Keratinocyte (primary cell): ENCODE data around the gene FARSB. TPM values are rescaled to one million over a fixed set of nuclear protein-coding genes. Genes with fewer than 3 reads are reported as not detected.

Source experiments
- DNase-seq: peaks from one replicate; pipeline ENCODE4 v3.0.0-alpha.2; 2011; ENCODE audit warnings: low read depth, missing footprints, low spot score
- FAIRE-seq: peaks from 2 replicates; lab custom pipeline; 2011; peaks lifted over from hg19 to GRCh38; lab: Jason Lieb, UNC
- H2AFZ ChIP-seq: 2 replicates; pipeline ENCODE4 v1.6.0; 2012; ENCODE audit warnings: low read length, control low read depth, inconsistent platforms; ENCODE audit not compliant: control insufficient read depth
- H3K27ac ChIP-seq: 2 replicates; pipeline ENCODE4 v1.5.1; 2011; ENCODE audit warnings: low read length; ENCODE audit not compliant: control insufficient read depth, insufficient read depth
- H3K27me3 ChIP-seq: 3 replicates; pipeline ENCODE4 v1.6.0; 2011; ENCODE audit warnings: low read length; ENCODE audit not compliant: control insufficient read depth, insufficient read depth; ENCODE audit errors: extremely low read depth
- H3K36me3 ChIP-seq, 2 experiments: 2 replicates in 1 of 2; 3 replicates in 1 of 2; pipeline ENCODE4 v1.5.1; 2011; ENCODE audit warnings: low read length in 2 of 2, mild to moderate bottlenecking in 1 of 2; ENCODE audit not compliant: control insufficient read depth in 2 of 2, insufficient read depth in 2 of 2; ENCODE audit errors: extremely low read depth in 1 of 2
- H3K4me1 ChIP-seq: 3 replicates; pipeline ENCODE4 v1.5.1; 2011; ENCODE audit warnings: low read length; ENCODE audit not compliant: control insufficient read depth, insufficient read depth; ENCODE audit errors: extremely low read depth
- H3K4me2 ChIP-seq: 3 replicates; pipeline ENCODE4 v1.6.0; 2011; ENCODE audit warnings: low read depth, low read length; ENCODE audit not compliant: control insufficient read depth, insufficient read depth; ENCODE audit errors: extremely low read depth
- H3K4me3 ChIP-seq, 3 experiments: fragments of 200-600 bp in 1 of 3; sonication (generic) in 1 of 3; 2 replicates in 2 of 3; 3 replicates in 1 of 3; pipeline ENCODE4 v1.5.1; 2011 to 2016; ENCODE audit warnings: low read length in 3 of 3, mild to moderate bottlenecking in 3 of 3, control low read depth in 2 of 3, inconsistent platforms in 1 of 3, low read depth in 1 of 3, mixed read lengths in 1 of 3, mixed run types in 1 of 3, moderate library complexity in 1 of 3; ENCODE audit not compliant: control insufficient read depth in 2 of 3, insufficient read depth in 2 of 3; ENCODE audit errors: extremely low read depth in 1 of 3
- H3K79me2 ChIP-seq: 2 replicates; pipeline ENCODE4 v1.6.0; 2012; ENCODE audit warnings: low read length; ENCODE audit not compliant: control insufficient read depth, insufficient read depth
- H3K9ac ChIP-seq: 3 replicates; pipeline ENCODE4 v1.6.0; 2011; ENCODE audit warnings: low read length; ENCODE audit not compliant: control insufficient read depth, insufficient read depth; ENCODE audit errors: extremely low read depth
- H3K9me1 ChIP-seq: 3 replicates; pipeline ENCODE4 v1.6.0; 2011; ENCODE audit warnings: low read length; ENCODE audit not compliant: control insufficient read depth, insufficient read depth; ENCODE audit errors: extremely low read depth
- H3K9me3 ChIP-seq: 2 replicates; pipeline ENCODE4 v1.5.1; 2012; ENCODE audit warnings: low read depth, low read length; ENCODE audit not compliant: control insufficient read depth
- H4K20me1 ChIP-seq: 3 replicates; pipeline ENCODE4 v1.6.0; 2011; ENCODE audit warnings: low read length; ENCODE audit not compliant: control insufficient read depth, insufficient read depth; ENCODE audit errors: extremely low read depth
- EZH2 ChIP-seq: IDR thresholded peaks from one replicate; pipeline ENCODE4 v1.6.1; 2012; ENCODE audit warnings: inconsistent platforms, mild to moderate bottlenecking, low read length, moderate library complexity
- dilution Hi-C: fragments of 300-500 bp; cut with MboI; formaldehyde crosslinking; loops from one replicate; pipeline ENCODE4 v1.7.0; 2020; ENCODE audit warnings: low sequenced_read_pairs; ENCODE audit not compliant: extremely low pct_ligation_motif_present
- polyA plus RNA-seq, 5 experiments: library from polyadenylated mRNA; depleted of rRNA in 3 of 5; stranded (reverse) in 3 of 5; stranded (forward) in 1 of 5; unstranded in 1 of 5; fragments of >200 nt; gene quantifications; 1 replicate in 1 of 5; 2 replicates in 3 of 5; 3 replicates in 1 of 5; pipeline versions ENCODE4 v1.2.1 to v1.2.3, GENCODE V29; 2011 to 2012; ENCODE audit warnings: missing spikeins in 2 of 5, low read depth in 1 of 5, low replicate concordance in 1 of 5
- TF ChIP-seq, protein P1 (sequence below), 3 experiments: IDR thresholded peaks in 1 of 3; conservative IDR thresholded peaks in 1 of 3; optimal IDR thresholded peaks in 1 of 3; 2 replicates in 2 of 3; 3 replicates in 1 of 3; pipeline versions ENCODE3 to v1.5.1; 2011; ENCODE audit warnings: low read length in 3 of 3, mild to moderate bottlenecking in 3 of 3, moderate library complexity in 2 of 3, control low read depth in 1 of 3, inconsistent platforms in 1 of 3; ENCODE audit not compliant: insufficient read depth in 2 of 3; ENCODE audit errors: extremely low read depth in 1 of 3

The FARSB gene
- polyA plus RNA-seq, 1 donor (not counting 4 experiments of a cell fraction or from before 2014, with no cell fraction given), result 68.8 TPM

DNA sequence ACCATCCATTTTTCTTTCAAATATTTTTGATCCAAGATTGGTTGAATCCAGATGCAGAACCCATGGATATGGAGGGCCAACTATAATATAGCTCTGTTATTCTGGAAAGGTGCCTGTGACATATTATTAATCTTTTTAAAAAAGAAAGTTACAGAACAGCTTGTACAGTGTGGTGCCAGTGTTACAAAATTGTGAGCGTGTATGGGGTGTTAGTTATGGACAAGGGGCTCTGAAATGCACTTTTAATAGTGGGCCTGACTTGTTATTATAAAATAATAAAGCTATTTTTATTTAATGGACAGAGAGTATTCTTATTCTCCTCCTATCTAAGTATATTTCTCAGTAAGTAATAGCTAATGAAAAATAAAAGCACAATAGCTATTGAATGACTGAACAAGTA lies 111.2 kb downstream of the FARSB start:
- Histone ChIP-seq H3K27me3 (no peaks in the 10 kb centered on the region), H3K4me2 (no peak overlapping the region), H3K27ac (no peak overlapping the region), H3K9me1 (no peaks in the 10 kb centered on the region), H3K9me3 (no peaks in the 10 kb centered on the region), H3K36me3 (no peaks in the 10 kb centered on the region), H3K9ac (no peak overlapping the region), H3K4me1 (no peaks in the 10 kb centered on the region), H3K4me3 (no peak overlapping the region), H3K79me2 (no peaks in the 10 kb centered on the region), H4K20me1 (no peaks in the 10 kb centered on the region), H2AFZ (no peak overlapping the region)
- DNase-seq (no peak), FAIRE-seq (no peak)
- no peak for TF ChIP-seq EZH2
- TF ChIP-seq, protein P1, sequence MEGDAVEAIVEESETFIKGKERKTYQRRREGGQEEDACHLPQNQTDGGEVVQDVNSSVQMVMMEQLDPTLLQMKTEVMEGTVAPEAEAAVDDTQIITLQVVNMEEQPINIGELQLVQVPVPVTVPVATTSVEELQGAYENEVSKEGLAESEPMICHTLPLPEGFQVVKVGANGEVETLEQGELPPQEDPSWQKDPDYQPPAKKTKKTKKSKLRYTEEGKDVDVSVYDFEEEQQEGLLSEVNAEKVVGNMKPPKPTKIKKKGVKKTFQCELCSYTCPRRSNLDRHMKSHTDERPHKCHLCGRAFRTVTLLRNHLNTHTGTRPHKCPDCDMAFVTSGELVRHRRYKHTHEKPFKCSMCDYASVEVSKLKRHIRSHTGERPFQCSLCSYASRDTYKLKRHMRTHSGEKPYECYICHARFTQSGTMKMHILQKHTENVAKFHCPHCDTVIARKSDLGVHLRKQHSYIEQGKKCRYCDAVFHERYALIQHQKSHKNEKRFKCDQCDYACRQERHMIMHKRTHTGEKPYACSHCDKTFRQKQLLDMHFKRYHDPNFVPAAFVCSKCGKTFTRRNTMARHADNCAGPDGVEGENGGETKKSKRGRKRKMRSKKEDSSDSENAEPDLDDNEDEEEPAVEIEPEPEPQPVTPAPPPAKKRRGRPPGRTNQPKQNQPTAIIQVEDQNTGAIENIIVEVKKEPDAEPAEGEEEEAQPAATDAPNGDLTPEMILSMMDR (optimal IDR thresholded peaks at IDR 0.05 in 1 of 3, IDR thresholded peaks at IDR 0.05 in 1 of 3, conservative IDR thresholded peaks at IDR 0.05 in 1 of 3; ENCODE audit: extremely low read depth in 1 of 3, insufficient read depth in 2 of 3, low read length in 3 of 3), result no peak
- dilution Hi-C loops, result no loop called here

DNA sequence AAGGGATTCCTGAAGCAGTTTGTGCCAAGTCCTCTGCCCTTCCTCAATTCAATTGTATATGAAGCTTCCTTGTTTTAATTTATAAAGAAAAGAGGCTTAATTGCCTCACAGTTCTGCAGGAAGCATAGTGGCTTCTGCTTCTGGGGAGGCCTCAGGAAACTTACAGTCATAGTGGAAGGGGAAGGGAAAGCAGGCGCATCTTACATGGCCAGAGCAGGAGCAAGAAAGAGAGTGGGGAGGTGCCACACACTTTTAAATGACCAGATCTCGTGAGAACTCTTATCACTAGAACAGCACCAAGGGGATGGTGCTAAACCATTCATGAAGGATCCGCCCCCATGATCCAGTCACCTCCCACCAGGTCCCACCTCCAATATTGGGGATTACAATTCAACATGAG lies 117.4 kb downstream of the FARSB start:
- Histone ChIP-seq H3K27ac (no peak overlapping the region), H3K27me3 (no peaks in the 10 kb centered on the region), H3K9me3 (no peaks in the 10 kb centered on the region), H3K79me2 (no peaks in the 10 kb centered on the region), H3K36me3 (no peaks in the 10 kb centered on the region), H4K20me1 (no peaks in the 10 kb centered on the region), H3K9me1 (no peaks in the 10 kb centered on the region), H3K4me3 (no peak overlapping the region), H2AFZ (no peak overlapping the region), H3K4me2 (no peak overlapping the region), H3K9ac (no peak overlapping the region), H3K4me1 (no peaks in the 10 kb centered on the region)
- DNase-seq (no peak), FAIRE-seq (no peak)
- dilution Hi-C loops, result no loop called here
- no peak for TF ChIP-seq EZH2
- TF ChIP-seq, protein P1 (optimal IDR thresholded peaks at IDR 0.05 in 1 of 3, IDR thresholded peaks at IDR 0.05 in 1 of 3, conservative IDR thresholded peaks at IDR 0.05 in 1 of 3; ENCODE audit: extremely low read depth in 1 of 3, insufficient read depth in 2 of 3, low read length in 3 of 3), result no peak
